CD14-positive monocyte (primary cell): Measurements from ENCODE around the gene UGT3A1. TPM values are rescaled to one million over a fixed set of nuclear protein-coding genes. Genes with fewer than 3 reads are reported as not detected.

Experiments used
- DNase-seq, 3 donors: peaks; one replicate each; pipeline ENCODE4 v3.0.0-alpha.2; 2011 to 2022
- H2AFZ ChIP-seq: 2 replicates; pipeline ENCODE4 v1.6.0; 2012; ENCODE audit warnings: mild to moderate bottlenecking, low read depth, low read length, inconsistent platforms; ENCODE audit not compliant: insufficient read depth, poor library complexity, severe bottlenecking
- H3K27ac ChIP-seq, 2 donors: 1 replicate in 1 of 2; 2 replicates in 1 of 2; pipeline ENCODE4 v1.5.1; 2012 to 2013; ENCODE audit warnings: low read length in 2 of 2, control low read depth in 1 of 2, inconsistent platforms in 1 of 2, low read depth in 1 of 2, mild to moderate bottlenecking in 1 of 2
- H3K27me3 ChIP-seq, 2 donors: one replicate each; pipeline versions ENCODE4 v1.6.0 to v1.6.1; 2011 to 2013; ENCODE audit warnings: low read length in 2 of 2; ENCODE audit not compliant: control insufficient read depth in 2 of 2, insufficient read depth in 2 of 2
- H3K36me3 ChIP-seq, 2 donors: replicated peaks in 1 of 2; 1 replicate in 1 of 2; 2 replicates in 1 of 2; pipeline versions ENCODE4 v1.5.1 to v1.6.1; 2012 to 2013; ENCODE audit warnings: low read length in 2 of 2, control low read depth in 1 of 2, inconsistent platforms in 1 of 2, mild to moderate bottlenecking in 1 of 2; ENCODE audit not compliant: insufficient read depth in 2 of 2, control insufficient read depth in 1 of 2
- H3K4me1 ChIP-seq, 2 donors: 1 replicate in 1 of 2; 2 replicates in 1 of 2; pipeline versions ENCODE4 v1.5.1 to v1.6.1; 2012 to 2013; ENCODE audit warnings: low read length in 2 of 2, control low read depth in 1 of 2, inconsistent platforms in 1 of 2, mild to moderate bottlenecking in 1 of 2, moderate library complexity in 1 of 2; ENCODE audit not compliant: insufficient read depth in 2 of 2, control insufficient read depth in 1 of 2
- H3K4me2 ChIP-seq: replicated peaks from 2 replicates; pipeline ENCODE3; 2012; ENCODE audit warnings: low read length, moderate library complexity, mild to moderate bottlenecking; ENCODE audit not compliant: poor library complexity, severe bottlenecking; ENCODE audit errors: extremely low read depth
- H3K4me3 ChIP-seq, 3 experiments: fragments of 200-600 bp in 1 of 3; sonication (generic) in 1 of 3; replicated peaks in 1 of 3; 1 replicate in 2 of 3; 2 replicates in 1 of 3; pipeline ENCODE4 v1.5.1; 2011 to 2013; ENCODE audit warnings: low read length in 3 of 3, mild to moderate bottlenecking in 3 of 3, control low read depth in 2 of 3, low read depth in 2 of 3, inconsistent platforms in 1 of 3, moderate library complexity in 1 of 3
- H3K79me2 ChIP-seq: 2 replicates; pipeline ENCODE4 v1.6.0; 2012; ENCODE audit warnings: mild to moderate bottlenecking, control low read depth, inconsistent platforms, low read length, moderate library complexity; ENCODE audit not compliant: insufficient read depth
- H3K9ac ChIP-seq: 2 replicates; pipeline ENCODE4 v1.6.0; 2017; ENCODE audit warnings: low read length, mild to moderate bottlenecking; ENCODE audit not compliant: insufficient read depth, poor library complexity, severe bottlenecking
- H3K9me3 ChIP-seq, 2 donors: replicated peaks in 1 of 2; 1 replicate in 1 of 2; 2 replicates in 1 of 2; pipeline versions ENCODE4 v1.5.1 to v1.6.1; 2012 to 2013; ENCODE audit warnings: low read length in 2 of 2, control low read depth in 1 of 2; ENCODE audit not compliant: control insufficient read depth in 1 of 2, insufficient read depth in 1 of 2
- H4K20me1 ChIP-seq: 2 replicates; pipeline ENCODE4 v1.6.0; 2012; ENCODE audit warnings: mild to moderate bottlenecking, low read length, control low read depth, moderate library complexity; ENCODE audit not compliant: insufficient read depth
- H3K27ac Mint-ChIP-seq, 7 donors: one replicate each; pipeline ENCODE4 v1.8.0; 2020; ENCODE audit warnings: mild to moderate bottlenecking in 7 of 7, mixed read lengths in 7 of 7, moderate library complexity in 6 of 7, inconsistent platforms in 2 of 7
- H3K27me3 Mint-ChIP-seq, 3 donors: one replicate each; pipeline ENCODE4 v1.8.0; 2021 to 2022; ENCODE audit warnings: low read depth in 3 of 3, mild to moderate bottlenecking in 3 of 3, mixed read lengths in 3 of 3, moderate library complexity in 3 of 3, inconsistent platforms in 1 of 3
- H3K36me3 Mint-ChIP-seq, 2 donors: one replicate each; pipeline ENCODE4 v1.8.0; 2020; ENCODE audit warnings: mixed read lengths in 2 of 2, inconsistent platforms in 1 of 2, mild to moderate bottlenecking in 1 of 2
- H3K4me1 Mint-ChIP-seq: one replicate; pipeline ENCODE4 v1.8.0; 2020; ENCODE audit warnings: mild to moderate bottlenecking, mixed read lengths
- H3K4me3 Mint-ChIP-seq, 2 donors: one replicate each; pipeline ENCODE4 v1.8.0; 2020; ENCODE audit warnings: mild to moderate bottlenecking in 2 of 2, mixed read lengths in 2 of 2, moderate library complexity in 1 of 2
- H3K9me3 Mint-ChIP-seq, 7 donors: one replicate each; pipeline ENCODE4 v1.8.0; 2020 to 2022; ENCODE audit warnings: mixed read lengths in 7 of 7, mild to moderate bottlenecking in 6 of 7, moderate library complexity in 6 of 7, inconsistent platforms in 2 of 7
- CTCF ChIP-seq: fragments of 200-600 bp; IDR thresholded peaks from one replicate; pipeline ENCODE4 v1.8.0; 2022; ENCODE audit warnings: antibody characterized with exemption, mild to moderate bottlenecking
- WGBS: methylation state at CpG from one replicate; pipeline ENCODE4 v1.1.5; 2013; ENCODE audit warnings: missing lambda C conversion rate; ENCODE audit not compliant: insufficient coverage; 5-methylcytosine and 5-hydroxymethylcytosine counted together
- intact Hi-C, 2 donors: fragments of 100-400 bp; cut with micrococcal nuclease; formaldehyde crosslinking; loops; one replicate each; pipeline versions ENCODE4 v1.15.0 to v1.15.1; 2023
- polyA plus RNA-seq, 3 donors: library from polyadenylated mRNA; depleted of rRNA in 1 of 3; unstranded in 2 of 3; stranded (reverse) in 1 of 3; fragments of 300-500 nt in 2 of 3; fragments of >200 nt in 1 of 3; fragmentation: Illumina TruSeq in 2 of 3; gene quantifications; 1 replicate in 2 of 3; 2 replicates in 1 of 3; pipeline ENCODE4 v1.2.3, GENCODE V29; 2012 to 2021

UGT3A1 gene
- polyA plus RNA-seq, 3 donors, result not detected

DNA sequence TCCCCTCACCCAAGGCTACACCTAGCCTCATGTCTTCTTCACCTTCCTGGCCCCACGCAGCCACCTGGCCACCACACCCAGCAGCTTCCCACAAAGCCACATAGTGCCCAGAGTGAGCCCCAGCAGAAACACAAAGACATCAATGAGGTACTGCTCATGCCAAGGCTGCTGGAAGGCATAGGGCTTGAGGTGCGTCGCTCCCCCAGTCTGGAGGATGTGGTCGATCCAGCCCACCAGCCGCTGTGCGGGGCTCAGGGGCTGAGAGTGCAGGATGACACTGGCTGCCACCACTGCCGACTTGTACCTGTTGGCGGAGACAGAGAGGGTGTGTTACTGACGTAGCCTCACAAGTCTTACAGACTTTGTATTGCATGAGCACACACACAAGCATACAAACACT lies 37.0 kb downstream of the UGT3A1 start:
- WGBS, result 77% methylated on average over 7 of the region's 9 CpGs
- no peak for DNase-seq
- no peaks in the 10 kb centered on the region for H4K20me1 ChIP-seq
- no peak overlapping the region for H3K4me2 ChIP-seq
- no peak overlapping the region for H2AFZ ChIP-seq
- no peaks in the 10 kb centered on the region for H3K9me3 ChIP-seq
- H3K9ac ChIP-seq, result no peak overlapping the region
- no peak overlapping the region for H3K27ac ChIP-seq
- H3K4me3 Mint-ChIP-seq, result no peak overlapping the region
- peaks cover 0 to 12% (median 2%) of the 10 kb centered on the region in 3 donors for H3K27me3 Mint-ChIP-seq
- H3K4me1 ChIP-seq, result no peaks in the 10 kb centered on the region
- intact Hi-C loops, result no loop called here
- H3K36me3 Mint-ChIP-seq, result no peaks in the 10 kb centered on the region
- no peak overlapping the region for H3K27ac Mint-ChIP-seq
- H3K79me2 ChIP-seq, result no peaks in the 10 kb centered on the region
- TF ChIP-seq CTCF, result no peak
- H3K4me1 Mint-ChIP-seq, result no peaks in the 10 kb centered on the region
- H3K9me3 Mint-ChIP-seq, result peaks cover 0 to 7% (median 5%) of the 10 kb centered on the region in 7 donors
- no peaks in the 10 kb centered on the region for H3K36me3 ChIP-seq
- H3K4me3 ChIP-seq, result no peak overlapping the region
- H3K27me3 ChIP-seq, result peaks cover 0 to 3% of the 10 kb centered on the region in 2 donors

DNA sequence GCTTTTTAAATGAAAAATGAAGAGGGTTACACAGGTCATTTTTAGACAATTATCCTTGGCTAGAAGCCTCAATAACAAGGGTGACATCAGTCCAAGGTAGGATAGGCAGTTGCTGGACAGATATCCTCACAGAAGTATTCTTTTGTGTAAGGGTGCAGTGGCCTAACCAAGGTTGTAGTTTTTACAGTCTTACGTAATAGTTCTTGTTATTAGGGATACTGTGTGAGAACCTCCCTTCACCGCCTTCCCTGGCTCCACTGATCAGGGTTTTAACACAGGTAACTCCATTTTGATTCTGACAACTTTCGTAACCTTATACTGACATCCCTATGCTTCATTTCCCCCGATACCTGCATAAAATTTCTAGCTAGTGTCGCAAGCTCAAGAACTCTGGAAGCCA lies 44.1 kb downstream of the UGT3A1 start:
- Histone ChIP-seq H3K4me1 (no peaks in the 10 kb centered on the region), H4K20me1 (no peaks in the 10 kb centered on the region), H3K9ac (no peak overlapping the region), H3K4me2 (no peak overlapping the region), H3K27me3 (no peaks in the 10 kb centered on the region), H3K9me3 (peaks cover 0 to 5% of the 10 kb centered on the region in 2 donors), H3K79me2 (no peaks in the 10 kb centered on the region), H3K36me3 (no peaks in the 10 kb centered on the region), H3K4me3 (no peak overlapping the region), H3K27ac (no peak overlapping the region), H2AFZ (no peak overlapping the region)
- peaks cover 0 to 11% (median 5%) of the 10 kb centered on the region in 7 donors for H3K9me3 Mint-ChIP-seq
- H3K4me1 Mint-ChIP-seq, result no peaks in the 10 kb centered on the region
- H3K27me3 Mint-ChIP-seq, result peaks cover 0 to 7% (median 2%) of the 10 kb centered on the region in 3 donors
- H3K27ac Mint-ChIP-seq, result no peak overlapping the region
- no peaks in the 10 kb centered on the region for H3K36me3 Mint-ChIP-seq
- intact Hi-C loops, result no loop called here
- no peak for DNase-seq
- H3K4me3 Mint-ChIP-seq, result no peak overlapping the region
- 64% methylated on average over 3 of the region's 5 CpGs for WGBS
- no peak for TF ChIP-seq CTCF
